Stimulated activated CD8-positive, alpha-beta memory T cell treated with anti-CD3 and anti-CD28 coated beads, Interleukin-15, amount 100 ng/mL, for 48 hours (primary cell): ENCODE data around the gene HOXA3.

Source experiments
- DNase-seq, 2 donors: peaks; one replicate each; pipeline ENCODE4 v3.0.0-alpha.2; 2020; ENCODE audit warnings: low read depth in 2 of 2

HOXA3 gene

GRCh38 chr7:27143023-27143949 is 9.1 kb downstream of the HOXA3 start, which contains the start of gene HOXA5:
TSS of gene HOXA5 (minus strand) at chr7:27143681. CDS start at chr7:27143607, 74 bp downstream.
- DNase-seq, result no peak

GRCh38 chr7:27142580-27143022 is 9.8 kb downstream of the HOXA3 start:
- no peak for DNase-seq

- DNase-seq, result no peak
Observed at GRCh38 chr7:27141923-27142579, 10.3 kb downstream of the HOXA3 start.

- no peak for DNase-seq
Observed at GRCh38 chr7:27141137-27141922, 11.1 kb downstream of the HOXA3 start.

GRCh38 chr7:27140126-27140857 is 12.1 kb downstream of the HOXA3 start:
- no peak for DNase-seq

- no peak for DNase-seq
Observed at GRCh38 chr7:27139334-27140125, 12.9 kb downstream of the HOXA3 start.

GRCh38 chr7:27138985-27139333 is 13.4 kb downstream of the HOXA3 start:
- DNase-seq, result no peak

- DNase-seq, result no peak
Observed at GRCh38 chr7:27138472-27138871, 13.9 kb downstream of the HOXA3 start.

- DNase-seq, result no peak
Observed at GRCh38 chr7:27137640-27138315, 14.6 kb downstream of the HOXA3 start.

- no peak for DNase-seq
Observed at GRCh38 chr7:27134392-27134791, 18.0 kb downstream of the HOXA3 start.

- DNase-seq, result no peak
Observed at GRCh38 chr7:27133409-27134231, 18.8 kb downstream of the HOXA3 start.

GRCh38 chr7:27132978-27133377 is 19.4 kb downstream of the HOXA3 start:
- no peak for DNase-seq

GRCh38 chr7:27132214-27132613 is 20.2 kb downstream of the HOXA3 start:
- DNase-seq, result no peak

- no peak for DNase-seq
Observed at GRCh38 chr7:27131390-27131819, 21.0 kb downstream of the HOXA3 start.

GRCh38 chr7:27130540-27131389 is 21.6 kb downstream of the HOXA3 start, which contains the start of gene HOXA4:
TSS of gene HOXA4 (minus strand) at chr7:27130757. CDS start at chr7:27130733, 24 bp downstream.
- peak; percentile 30 to 47 for DNase-seq

- DNase-seq, result no peak
Observed at GRCh38 chr7:27129729-27130539, 22.4 kb downstream of the HOXA3 start.
